Glutamatergic neuron (in vitro differentiated cells): ENCODE data around the gene JUP. TPM values are rescaled to one million over a fixed set of nuclear protein-coding genes. Genes with fewer than 3 reads are reported as not detected.

Experiments
- DNase-seq: peaks from one replicate; pipeline ENCODE4 v3.0.0; 2022
- H3K27ac Mint-ChIP-seq: one replicate; pipeline ENCODE4 v1.8.0; 2020; ENCODE audit warnings: mild to moderate bottlenecking, mixed read lengths, inconsistent platforms; ENCODE audit not compliant: unreplicated experiment
- H3K27me3 Mint-ChIP-seq: one replicate; pipeline ENCODE4 v1.8.0; 2020; ENCODE audit warnings: mild to moderate bottlenecking, moderate library complexity, mixed read lengths, inconsistent platforms; ENCODE audit not compliant: unreplicated experiment
- H3K36me3 Mint-ChIP-seq: one replicate; pipeline ENCODE4 v1.8.0; 2020; ENCODE audit warnings: mild to moderate bottlenecking, mixed read lengths, inconsistent platforms; ENCODE audit not compliant: unreplicated experiment
- H3K4me1 Mint-ChIP-seq: one replicate; pipeline ENCODE4 v1.8.0; 2020; ENCODE audit warnings: mild to moderate bottlenecking, low read depth, mixed read lengths, inconsistent platforms; ENCODE audit not compliant: unreplicated experiment
- H3K4me3 Mint-ChIP-seq: one replicate; pipeline ENCODE4 v1.8.0; 2020; ENCODE audit warnings: mild to moderate bottlenecking, mixed read lengths, inconsistent platforms; ENCODE audit not compliant: unreplicated experiment
- H3K9me3 Mint-ChIP-seq: one replicate; pipeline ENCODE4 v1.8.0; 2020; ENCODE audit warnings: mild to moderate bottlenecking, moderate library complexity, mixed read lengths, inconsistent platforms; ENCODE audit not compliant: unreplicated experiment
- CTCF ChIP-seq: fragments of 200-600 bp; sonication (generic); IDR thresholded peaks from one replicate; pipeline ENCODE4 v1.5.0; 2021; ENCODE audit not compliant: partially characterized antibody, unreplicated experiment
- total RNA-seq: library from RNA; stranded (reverse); fragmentation: NEBNext Ultra II Directional; extraction: Animal tissue kit (Norgen Biotek cat#: 25700); gene quantifications from one replicate; pipeline ENCODE4 v1.2.1, GENCODE V29; 2021; ENCODE audit not compliant: unreplicated experiment

The JUP gene
- total RNA-seq, 1 donor from 2014 or later, result 252 TPM

- no peak for TF ChIP-seq CTCF
- H3K27me3 Mint-ChIP-seq, result peaks cover 25% of the 10 kb centered on the region
- H3K27ac Mint-ChIP-seq, result no peak overlapping the region
- no peak overlapping the region for H3K4me3 Mint-ChIP-seq
- no peak for DNase-seq
- H3K9me3 Mint-ChIP-seq, result peaks cover 20% of the 10 kb centered on the region
- H3K4me1 Mint-ChIP-seq, result peaks cover 11% of the 10 kb centered on the region
- H3K36me3 Mint-ChIP-seq, result no peaks in the 10 kb centered on the region
Observed at GRCh38 chr17:41754066-41754465, 32.4 kb downstream of the JUP start.

- Mint-ChIP-seq H3K27ac (peak overlapping the region; percentile 65), H3K27me3 (peaks cover 28% of the 10 kb centered on the region), H3K36me3 (peaks cover 4% of the 10 kb centered on the region), H3K9me3 (peaks cover 17% of the 10 kb centered on the region), H3K4me1 (peaks cover 11% of the 10 kb centered on the region), H3K4me3 (peak overlapping the region; percentile 42)
- DNase-seq, result no peak
- no peak for TF ChIP-seq CTCF
Observed at GRCh38 chr17:41751288-41751687, 35.2 kb downstream of the JUP start.

GRCh38 chr17:41750862-41751261, 35.6 kb downstream of the JUP start:
- no peak for TF ChIP-seq CTCF
- peak overlapping the region; percentile 42 for H3K4me3 Mint-ChIP-seq
- H3K36me3 Mint-ChIP-seq, result peaks cover 4% of the 10 kb centered on the region

GRCh38 chr17:41748275-41748674, 38.2 kb downstream of the JUP start:
- no peak overlapping the region for H3K27ac Mint-ChIP-seq
- H3K27me3 Mint-ChIP-seq, result peaks cover 20% of the 10 kb centered on the region

More at GRCh38 chr17:41750862-41751261, 35.6 kb downstream of the JUP start:
- H3K9me3 Mint-ChIP-seq, result peaks cover 17% of the 10 kb centered on the region
- peak; percentile 57 for DNase-seq
- peaks cover 26% of the 10 kb centered on the region for H3K27me3 Mint-ChIP-seq
- H3K4me1 Mint-ChIP-seq, result peaks cover 11% of the 10 kb centered on the region
- peak overlapping the region; percentile 65 for H3K27ac Mint-ChIP-seq

GRCh38 chr17:41741709-41742108, 44.8 kb downstream of the JUP start:
- Mint-ChIP-seq H3K27ac (no peak overlapping the region), H3K27me3 (peaks cover 10% of the 10 kb centered on the region), H3K4me1 (no peaks in the 10 kb centered on the region), H3K36me3 (peaks cover 4% of the 10 kb centered on the region), H3K4me3 (no peak overlapping the region), H3K9me3 (peaks cover 1% of the 10 kb centered on the region)
- no peak for DNase-seq
- no peak for TF ChIP-seq CTCF

More at GRCh38 chr17:41748275-41748674, 38.2 kb downstream of the JUP start:
- Mint-ChIP-seq H3K36me3 (peaks cover 4% of the 10 kb centered on the region), H3K4me1 (peaks cover 7% of the 10 kb centered on the region), H3K9me3 (peaks cover 15% of the 10 kb centered on the region), H3K4me3 (no peak overlapping the region)
- TF ChIP-seq CTCF, result no peak
- no peak for DNase-seq
